Measurements from ENCODE around the gene TARS1.

TARS1 gene

GRCh38 chr5:33440482-33441240, at the start of gene TARS1:
TARS1 (plus strand) TSS chr5:33440965; CDS start chr5:33441087, 122 bp downstream.
- peak; percentile 95 for DNase-seq

- DNase-seq = no peak
These were observed 42.3 kb upstream of the TARS1 start for GRCh38 chr5:33398501-33398900.

GRCh38 chr5:33400675-33401074, 40.1 kb upstream of the TARS1 start:
- no peak for DNase-seq

- no peak for DNase-seq
These were observed 39.0 kb upstream of the TARS1 start for GRCh38 chr5:33401482-33402390.

GRCh38 chr5:33403187-33403586, 37.6 kb upstream of the TARS1 start:
- no peak for DNase-seq

GRCh38 chr5:33408816-33409215, 31.9 kb upstream of the TARS1 start:
- no peak for DNase-seq

GRCh38 chr5:33409435-33410170, 31.2 kb upstream of the TARS1 start:
- DNase-seq = no peak

GRCh38 chr5:33410221-33410620, 30.5 kb upstream of the TARS1 start:
- no peak for DNase-seq

GRCh38 chr5:33411498-33411897, 29.3 kb upstream of the TARS1 start:
- no peak for DNase-seq

- no peak for DNase-seq
These were observed 24.9 kb upstream of the TARS1 start for GRCh38 chr5:33415811-33416354.

- no peak for DNase-seq
These were observed 23.1 kb upstream of the TARS1 start for GRCh38 chr5:33417632-33418031.

- no peak for DNase-seq
These were observed 19.8 kb upstream of the TARS1 start for GRCh38 chr5:33420946-33421345.

- no peak for DNase-seq
These were observed 18.6 kb upstream of the TARS1 start for GRCh38 chr5:33422191-33422590.

GRCh38 chr5:33423018-33423630, 17.6 kb upstream of the TARS1 start:
- DNase-seq = no peak

- DNase-seq = no peak
These were observed 15.5 kb upstream of the TARS1 start for GRCh38 chr5:33425314-33425713.

- DNase-seq = no peak
These were observed 9.8 kb upstream of the TARS1 start for GRCh38 chr5:33430983-33431382.

- no peak for DNase-seq
These were observed 8.1 kb upstream of the TARS1 start for GRCh38 chr5:33432656-33433055.

- no peak for DNase-seq
These were observed 7.2 kb upstream of the TARS1 start for GRCh38 chr5:33433303-33434240.

- DNase-seq = peak; percentile 60
These were observed 4.8 kb upstream of the TARS1 start for GRCh38 chr5:33435893-33436490.

- no peak for DNase-seq
These were observed 1.8 kb upstream of the TARS1 start for GRCh38 chr5:33438996-33439395.

GRCh38 chr5:33439905-33440481, 772 bp upstream of the TARS1 start:
- no peak for DNase-seq
